Measurements from ENCODE around the gene CCR5AS.

The CCR5AS gene

DNA sequence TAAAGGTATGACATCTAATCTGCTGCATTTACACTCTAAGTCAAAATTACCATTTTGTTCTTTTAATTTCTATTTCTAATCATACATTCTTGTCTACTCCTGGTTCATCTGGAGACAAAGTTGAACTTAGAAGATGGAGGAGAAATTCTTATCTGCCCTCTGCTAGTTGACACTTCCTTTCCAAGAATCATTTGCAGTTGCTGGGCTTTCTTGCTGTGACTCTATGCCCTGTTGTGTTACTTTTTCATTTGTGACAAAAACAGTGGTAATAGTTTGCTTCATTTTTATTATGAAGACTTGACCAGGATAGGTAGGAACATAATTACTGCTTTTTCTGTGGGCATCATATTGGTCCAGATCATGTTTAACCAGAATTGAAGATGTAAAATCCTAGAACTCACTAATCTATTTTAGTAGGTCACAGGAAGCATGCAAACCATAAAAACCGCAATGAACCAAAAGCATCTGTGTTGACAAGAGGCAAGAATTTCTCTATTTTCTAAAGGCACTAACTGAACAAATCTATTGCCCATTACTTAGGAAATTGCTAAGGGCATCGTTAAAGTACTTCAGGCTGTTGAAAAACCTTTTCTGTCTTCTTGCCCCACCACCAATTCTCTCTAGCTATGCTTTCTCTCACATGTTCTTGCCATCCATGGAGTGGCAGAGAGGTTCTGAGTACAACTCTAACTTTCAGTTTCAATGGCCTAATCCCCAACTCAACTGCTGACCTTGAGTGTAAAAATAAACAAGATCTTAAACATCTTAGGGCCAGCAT lies 57.2 kb downstream of the CCR5AS start:
- H3K9me3 ChIP-seq: no peaks in the 10 kb centered on the region
- DNase-seq: no peak
- WGBS, 2 donors: 48 to 57% methylated on average over 2 of the region's 2 CpGs
- TF ChIP-seq CTCF (IDR thresholded peaks at IDR 0.05) (no peak), POLR2A (IDR thresholded peaks at IDR 0.05) (no peak)
- H3K36me3 ChIP-seq (replicated peaks in 1 of 2; ENCODE audit: insufficient read depth in 1 of 2, low read depth in 2 of 2): no peaks in the 10 kb centered on the region
- no peak overlapping the region for H3K4me3 ChIP-seq
- H3K27me3 ChIP-seq: no peaks in the 10 kb centered on the region
- H3K4me1 ChIP-seq: no peaks in the 10 kb centered on the region
- ATAC-seq: no peak
- intact Hi-C loops (cut with DNase I): no loop called here
- H3K27ac ChIP-seq: no peak overlapping the region

DNA sequence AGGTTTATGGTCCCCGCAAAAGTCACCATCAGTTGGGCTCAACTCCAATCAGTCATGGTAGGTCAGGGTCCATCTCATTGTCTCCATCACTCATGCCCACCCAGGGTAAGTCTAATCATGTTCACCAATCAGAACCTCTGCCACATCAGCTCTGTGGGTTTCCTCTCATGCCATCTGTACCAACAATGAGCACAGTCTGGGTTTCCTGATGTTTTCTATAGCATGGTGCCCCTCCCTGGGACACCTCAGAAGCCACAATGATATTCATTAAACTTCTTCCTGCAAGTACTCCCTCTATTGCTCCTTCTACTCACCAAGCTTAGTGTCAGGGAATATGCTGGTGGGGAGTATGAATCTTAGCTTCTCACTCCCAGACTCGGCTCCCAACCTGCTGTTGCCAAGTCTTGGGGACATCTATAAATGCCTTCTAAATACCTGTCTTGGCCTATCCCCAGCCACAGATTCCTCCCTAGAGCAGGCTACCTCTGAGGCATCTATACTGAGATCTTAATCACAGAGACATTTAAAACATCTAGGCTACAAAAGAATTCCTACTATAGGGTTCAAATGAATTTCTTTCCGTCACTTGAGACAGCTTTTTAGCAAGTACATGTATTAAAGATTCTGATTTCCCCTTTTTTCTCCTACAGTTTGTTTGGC lies 57.9 kb downstream of the CCR5AS start:
- TF ChIP-seq CTCF (IDR thresholded peaks at IDR 0.05): no peak
- TF ChIP-seq POLR2A (IDR thresholded peaks at IDR 0.05): no peak
- no peak overlapping the region for H3K27ac ChIP-seq
- no peak for DNase-seq
- intact Hi-C loops (cut with DNase I): no loop called here
- no peaks in the 10 kb centered on the region for H3K4me1 ChIP-seq
- no peak for ATAC-seq
- no peaks in the 10 kb centered on the region for H3K9me3 ChIP-seq
- H3K4me3 ChIP-seq: no peak overlapping the region
- no peaks in the 10 kb centered on the region for H3K36me3 ChIP-seq (replicated peaks in 1 of 2; ENCODE audit: insufficient read depth in 1 of 2, low read depth in 2 of 2)
- WGBS, 2 donors: 79 to 84% methylated on average over 3 of the region's 3 CpGs
- no peaks in the 10 kb centered on the region for H3K27me3 ChIP-seq

GRCh38 chr3:46344476-46344875 lies 62.4 kb downstream of the CCR5AS start:
- Histone ChIP-seq H3K4me3 (no peak overlapping the region), H3K27ac (no peak overlapping the region), H3K27me3 (no peaks in the 10 kb centered on the region), H3K4me1 (no peaks in the 10 kb centered on the region), H3K9me3 (peaks cover 0 to 2% (median 0%) of the 10 kb centered on the region in 3 donors), H3K36me3 (replicated peaks in 1 of 2; ENCODE audit: insufficient read depth in 1 of 2, low read depth in 2 of 2) (no peaks in the 10 kb centered on the region)
- DNase-seq: no peak
- no peak for TF ChIP-seq POLR2A (IDR thresholded peaks at IDR 0.05)
- intact Hi-C loops (cut with DNase I): no loop called here
- no peak for ATAC-seq
- 53 to 66% methylated on average over 4 of the region's 4 CpGs for WGBS, 2 donors

GRCh38 chr3:46338840-46339239 lies 68.0 kb downstream of the CCR5AS start:
- Histone ChIP-seq H3K27ac (no peak overlapping the region), H3K9me3 (peaks cover 0 to 13% (median 0%) of the 10 kb centered on the region in 3 donors), H3K4me3 (no peak overlapping the region), H3K36me3 (replicated peaks in 1 of 2; ENCODE audit: insufficient read depth in 1 of 2, low read depth in 2 of 2) (no peaks in the 10 kb centered on the region), H3K4me1 (no peaks in the 10 kb centered on the region), H3K27me3 (no peaks in the 10 kb centered on the region)
- DNase-seq: no peak
- no peak for TF ChIP-seq POLR2A (IDR thresholded peaks at IDR 0.05)
- TF ChIP-seq CTCF (IDR thresholded peaks at IDR 0.05): no peak
- ATAC-seq: no peak
- intact Hi-C loops (cut with DNase I): no loop called here
- 88 to 89% methylated on average over 1 of the region's 1 CpG for WGBS, 2 donors

GRCh38 chr3:46337911-46338310 lies 69.0 kb downstream of the CCR5AS start:
- Histone ChIP-seq H3K27ac (no peak overlapping the region), H3K4me1 (no peaks in the 10 kb centered on the region), H3K27me3 (no peaks in the 10 kb centered on the region), H3K36me3 (replicated peaks in 1 of 2; ENCODE audit: insufficient read depth in 1 of 2, low read depth in 2 of 2) (no peaks in the 10 kb centered on the region), H3K4me3 (no peak overlapping the region), H3K9me3 (peaks cover 0 to 13% (median 0%) of the 10 kb centered on the region in 3 donors)
- intact Hi-C loops (cut with DNase I): no loop called here
- DNase-seq (no peak), ATAC-seq (no peak)
- TF ChIP-seq CTCF (IDR thresholded peaks at IDR 0.05) (no peak), POLR2A (IDR thresholded peaks at IDR 0.05) (no peak)
